ENCODE measurements around the gene NID2.

GRCh38 chr14:52040598-52040997, 28.3 kb downstream of the NID2 start:
- TF ChIP-seq, protein P1, sequence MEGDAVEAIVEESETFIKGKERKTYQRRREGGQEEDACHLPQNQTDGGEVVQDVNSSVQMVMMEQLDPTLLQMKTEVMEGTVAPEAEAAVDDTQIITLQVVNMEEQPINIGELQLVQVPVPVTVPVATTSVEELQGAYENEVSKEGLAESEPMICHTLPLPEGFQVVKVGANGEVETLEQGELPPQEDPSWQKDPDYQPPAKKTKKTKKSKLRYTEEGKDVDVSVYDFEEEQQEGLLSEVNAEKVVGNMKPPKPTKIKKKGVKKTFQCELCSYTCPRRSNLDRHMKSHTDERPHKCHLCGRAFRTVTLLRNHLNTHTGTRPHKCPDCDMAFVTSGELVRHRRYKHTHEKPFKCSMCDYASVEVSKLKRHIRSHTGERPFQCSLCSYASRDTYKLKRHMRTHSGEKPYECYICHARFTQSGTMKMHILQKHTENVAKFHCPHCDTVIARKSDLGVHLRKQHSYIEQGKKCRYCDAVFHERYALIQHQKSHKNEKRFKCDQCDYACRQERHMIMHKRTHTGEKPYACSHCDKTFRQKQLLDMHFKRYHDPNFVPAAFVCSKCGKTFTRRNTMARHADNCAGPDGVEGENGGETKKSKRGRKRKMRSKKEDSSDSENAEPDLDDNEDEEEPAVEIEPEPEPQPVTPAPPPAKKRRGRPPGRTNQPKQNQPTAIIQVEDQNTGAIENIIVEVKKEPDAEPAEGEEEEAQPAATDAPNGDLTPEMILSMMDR (conservative IDR thresholded peaks at IDR 0.05; ENCODE audit: low read depth, low read length) = no peak
- no peak for TF ChIP-seq EZH2 (IDR thresholded peaks at IDR 0.05; ENCODE audit: low read length, unreplicated experiment)

Measured in PC-3 (cell line).